Ovary (tissue), 3 donors: Measurements from ENCODE around the gene AP2A2.

Source experiments
- CTCF ChIP-seq, 3 donors: fragments of 450-650 bp in 2 of 3; fragments of 200-600 bp in 1 of 3; IDR thresholded peaks; one replicate each; pipeline versions ENCODE4 v1.5.1 to v1.8.0; 2016 to 2022; ENCODE audit warnings: antibody characterized with exemption in 3 of 3, mild to moderate bottlenecking in 1 of 3
- EP300 ChIP-seq: sonication (generic); formaldehyde crosslinking; IDR thresholded peaks from one replicate; pipeline ENCODE4 v1.6.1; 2017; ENCODE audit warnings: antibody characterized with exemption
- POLR2A ChIP-seq: fragments of 450-650 bp; IDR thresholded peaks from one replicate; pipeline ENCODE4 v1.6.1; 2017; ENCODE audit warnings: antibody characterized with exemption, mild to moderate bottlenecking, moderate library complexity
- donor health status: DM: no; HTN: no; CAD: no.

DNA sequence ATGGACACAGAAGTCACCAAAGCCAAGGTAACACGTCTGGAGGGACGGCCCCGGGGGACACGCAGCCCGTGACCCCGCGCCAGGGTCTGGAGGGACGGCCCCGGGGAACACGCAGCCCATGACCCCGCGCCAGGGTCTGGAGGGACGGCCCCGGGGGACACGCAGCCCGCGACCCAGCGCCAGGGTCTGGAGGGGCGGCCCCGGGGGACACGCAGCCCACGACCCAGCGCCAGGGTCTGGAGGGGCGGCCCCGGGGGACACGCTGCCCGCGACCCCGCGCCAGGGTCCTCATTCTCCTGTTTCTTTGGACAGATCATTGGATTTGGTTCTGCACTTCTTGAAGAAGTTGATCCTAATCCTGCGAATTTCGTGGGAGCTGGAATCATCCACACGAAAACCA lies 83.7 kb downstream of the AP2A2 start:
- TF ChIP-seq CTCF (IDR thresholded peaks at IDR 0.05) (no peak), POLR2A (no peak), EP300 (no peak)
